Endodermal cell (in vitro differentiated cells): Measurements from ENCODE around the gene LARGE1. TPM values are rescaled to one million over a fixed set of nuclear protein-coding genes. Genes with fewer than 3 reads are reported as not detected.

Source experiments
- DNase-seq: peaks from one replicate; pipeline ENCODE4 v3.0.0-alpha.2; 2017
- H3K27ac ChIP-seq: 2 replicates; pipeline ENCODE4 v1.5.1; 2013; ENCODE audit warnings: mild to moderate bottlenecking, low read depth, low read length, moderate library complexity
- H3K27me3 ChIP-seq: 2 replicates; pipeline ENCODE4 v1.6.1; 2013; ENCODE audit warnings: mild to moderate bottlenecking, low read length, moderate library complexity; ENCODE audit not compliant: insufficient read depth, control insufficient read depth, poor library complexity, severe bottlenecking
- H3K36me3 ChIP-seq: 2 replicates; pipeline ENCODE4 v1.7.0; 2013; ENCODE audit warnings: mild to moderate bottlenecking, low read length, moderate library complexity; ENCODE audit not compliant: control insufficient read depth, insufficient read depth
- H3K4me1 ChIP-seq: one replicate; pipeline ENCODE4 v1.7.0; 2013; ENCODE audit warnings: low read length; ENCODE audit not compliant: control insufficient read depth, insufficient read depth
- H3K4me3 ChIP-seq: 2 replicates; pipeline ENCODE4 v1.5.1; 2013; ENCODE audit warnings: mild to moderate bottlenecking, low read length, moderate library complexity
- H3K9ac ChIP-seq: 2 replicates; pipeline ENCODE4 v1.6.1; 2013; ENCODE audit warnings: mild to moderate bottlenecking, low read length, moderate library complexity; ENCODE audit not compliant: poor library complexity, severe bottlenecking; ENCODE audit errors: extremely low read depth
- H3K9me3 ChIP-seq: 2 replicates; pipeline ENCODE4 v1.6.1; 2013; ENCODE audit warnings: mild to moderate bottlenecking, low read length, moderate library complexity; ENCODE audit not compliant: control insufficient read depth
- H3K27ac Mint-ChIP-seq: 2 replicates; pipeline ENCODE4 v1.8.0; 2020; ENCODE audit warnings: mixed read lengths
- H3K27me3 Mint-ChIP-seq: 2 replicates; pipeline ENCODE4 v1.8.0; 2021; ENCODE audit warnings: mild to moderate bottlenecking, mixed read lengths; ENCODE audit not compliant: insufficient read depth
- H3K36me3 Mint-ChIP-seq: 2 replicates; pipeline ENCODE4 v1.8.0; 2020; ENCODE audit warnings: low read depth, mixed read lengths
- H3K4me1 Mint-ChIP-seq: 2 replicates; pipeline ENCODE4 v1.8.0; 2020; ENCODE audit warnings: mixed read lengths
- H3K4me3 Mint-ChIP-seq: 2 replicates; pipeline ENCODE4 v1.8.0; 2020; ENCODE audit warnings: mild to moderate bottlenecking, moderate library complexity, mixed read lengths
- H3K9me3 Mint-ChIP-seq: 2 replicates; pipeline ENCODE4 v1.8.0; 2020; ENCODE audit warnings: mild to moderate bottlenecking, mixed read lengths
- WGBS, 2 experiments: methylation state at CpG; one replicate each; pipeline versions ENCODE4 v1.1.5 to v1.1.7; 2013; ENCODE audit warnings: missing lambda C conversion rate in 2 of 2, mixed read lengths in 1 of 2; ENCODE audit not compliant: insufficient coverage in 1 of 2, insufficient read length in 1 of 2; 5-methylcytosine and 5-hydroxymethylcytosine counted together
- total RNA-seq, 2 donors: library from RNA; stranded (reverse); fragmentation: NEBNext Ultra II Directional in 1 of 2; extraction: Animal tissue kit (Norgen Biotek cat#: 25700) in 1 of 2; gene quantifications; 2 replicates in 1 of 2; 3 replicates in 1 of 2; pipeline ENCODE4 v1.2.1, GENCODE V29; 2021
- TF ChIP-seq, protein P1 (sequence below): fragments of 200-600 bp; sonication (generic); conservative IDR thresholded peaks from 2 replicates; pipeline ENCODE4 v1.5.0; 2021; ENCODE audit warnings: antibody characterized with exemption, mild to moderate bottlenecking

Gene LARGE1
- total RNA-seq, 2 donors from 2014 or later, result 17.5 to 24.3 TPM

DNA sequence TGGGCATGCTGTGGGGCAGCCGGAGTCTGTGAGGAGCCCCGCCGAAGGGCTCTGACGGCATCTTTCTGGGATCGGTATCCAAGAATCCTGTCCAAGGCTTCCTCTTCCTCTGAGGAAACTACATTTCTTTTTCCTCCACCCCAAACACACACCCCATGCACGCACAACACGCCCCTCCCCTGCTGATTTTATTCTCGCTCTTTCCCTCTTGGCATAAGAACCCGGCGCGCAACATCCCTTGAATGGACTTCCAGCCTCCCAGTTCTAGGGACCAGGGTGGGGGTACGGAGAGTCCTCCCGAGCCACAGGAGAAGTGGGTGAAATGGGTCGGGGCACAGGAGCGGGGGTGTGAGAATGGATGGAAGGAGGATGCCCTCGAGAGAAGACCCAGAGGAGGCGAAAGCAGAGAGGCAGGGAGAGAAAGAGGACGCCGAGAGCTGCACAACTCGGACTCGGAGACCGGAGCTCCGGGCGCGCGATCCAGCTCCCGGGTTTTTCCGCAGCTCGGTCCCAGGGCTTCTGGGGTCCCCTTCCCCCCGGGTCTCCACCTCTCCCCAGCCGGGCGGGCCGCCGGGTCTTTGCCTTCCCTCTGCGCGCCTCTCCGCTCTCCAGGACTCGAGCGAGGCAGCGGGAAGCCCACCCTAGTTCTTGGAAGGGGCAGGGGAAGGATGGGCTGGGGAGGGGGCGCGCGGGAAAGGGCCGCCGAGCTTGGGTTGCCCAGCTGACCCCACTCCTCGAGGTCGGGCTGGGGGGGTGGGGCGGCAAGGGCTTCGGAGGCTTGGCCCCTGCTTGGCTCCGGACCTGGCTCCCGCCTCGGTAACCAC is 1.5 kb upstream of the LARGE1 start:
- H3K9me3 ChIP-seq, result no peaks in the 10 kb centered on the region
- Mint-ChIP-seq H3K9me3 (no peaks in the 10 kb centered on the region), H3K27ac (peak overlapping the region; percentile 77), H3K4me3 (peak overlapping the region; percentile 71), H3K36me3 (no peaks in the 10 kb centered on the region), H3K4me1 (peaks cover 54% of the 10 kb centered on the region), H3K27me3 (peaks cover 51% of the 10 kb centered on the region)
- peaks cover 42% of the 10 kb centered on the region for H3K27me3 ChIP-seq
- TF ChIP-seq, protein P1, sequence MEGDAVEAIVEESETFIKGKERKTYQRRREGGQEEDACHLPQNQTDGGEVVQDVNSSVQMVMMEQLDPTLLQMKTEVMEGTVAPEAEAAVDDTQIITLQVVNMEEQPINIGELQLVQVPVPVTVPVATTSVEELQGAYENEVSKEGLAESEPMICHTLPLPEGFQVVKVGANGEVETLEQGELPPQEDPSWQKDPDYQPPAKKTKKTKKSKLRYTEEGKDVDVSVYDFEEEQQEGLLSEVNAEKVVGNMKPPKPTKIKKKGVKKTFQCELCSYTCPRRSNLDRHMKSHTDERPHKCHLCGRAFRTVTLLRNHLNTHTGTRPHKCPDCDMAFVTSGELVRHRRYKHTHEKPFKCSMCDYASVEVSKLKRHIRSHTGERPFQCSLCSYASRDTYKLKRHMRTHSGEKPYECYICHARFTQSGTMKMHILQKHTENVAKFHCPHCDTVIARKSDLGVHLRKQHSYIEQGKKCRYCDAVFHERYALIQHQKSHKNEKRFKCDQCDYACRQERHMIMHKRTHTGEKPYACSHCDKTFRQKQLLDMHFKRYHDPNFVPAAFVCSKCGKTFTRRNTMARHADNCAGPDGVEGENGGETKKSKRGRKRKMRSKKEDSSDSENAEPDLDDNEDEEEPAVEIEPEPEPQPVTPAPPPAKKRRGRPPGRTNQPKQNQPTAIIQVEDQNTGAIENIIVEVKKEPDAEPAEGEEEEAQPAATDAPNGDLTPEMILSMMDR, result no peak
- H3K9ac ChIP-seq, result peak overlapping the region; percentile 36
- peak; percentile 94 for DNase-seq
- peaks cover 11% of the 10 kb centered on the region for H3K4me1 ChIP-seq
- H3K4me3 ChIP-seq, result peak overlapping the region; percentile 90
- H3K36me3 ChIP-seq, result no peaks in the 10 kb centered on the region
- WGBS, 2 experiments, result 0% methylated on average over 11 to 39 of the region's 52 CpGs
- H3K27ac ChIP-seq, result peak overlapping the region; percentile 65

DNA sequence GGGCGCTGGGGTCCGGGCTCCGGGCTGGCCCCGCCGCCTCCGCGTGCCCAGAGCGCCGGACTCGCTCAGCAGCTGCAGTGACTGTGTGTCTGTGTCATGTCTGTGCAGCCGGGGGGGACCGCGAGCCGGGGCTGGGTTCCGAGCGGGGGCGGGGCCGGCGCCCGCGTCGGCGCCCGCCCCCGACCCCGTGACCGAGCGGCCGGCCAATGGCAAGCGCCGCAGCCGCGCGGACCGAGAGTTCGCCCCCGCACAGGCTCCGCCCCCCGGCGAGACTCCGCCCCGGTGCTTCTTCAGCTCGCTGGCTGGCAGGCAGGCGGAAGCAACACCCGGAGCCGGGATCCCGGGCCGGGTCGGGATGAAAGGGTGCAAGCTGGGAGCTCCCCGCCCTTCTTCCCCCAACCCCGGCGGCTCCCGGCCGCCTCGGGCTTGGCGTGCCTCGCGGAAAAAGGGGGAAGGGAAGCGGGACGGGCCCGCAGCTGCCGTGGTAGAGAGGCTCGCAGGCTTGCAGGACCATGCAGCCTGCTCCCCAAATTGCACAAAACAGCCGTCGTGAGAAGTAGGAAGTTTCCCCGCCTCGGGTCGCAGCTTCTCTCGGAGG is 750 bp upstream of the LARGE1 start:
- H3K36me3 ChIP-seq, result no peaks in the 10 kb centered on the region
- peak overlapping the region; percentile 77 for H3K27ac Mint-ChIP-seq
- peaks cover 11% of the 10 kb centered on the region for H3K4me1 ChIP-seq
- no peaks in the 10 kb centered on the region for H3K9me3 Mint-ChIP-seq
- peak; percentile 100 for DNase-seq
- WGBS, 2 experiments, result 0% methylated on average over 13 to 69 of the region's 69 CpGs
- H3K27me3 Mint-ChIP-seq, result peaks cover 58% of the 10 kb centered on the region
- TF ChIP-seq, protein P1, result no peak
- peak overlapping the region; percentile 65 for H3K27ac ChIP-seq
- peaks cover 48% of the 10 kb centered on the region for H3K27me3 ChIP-seq
- H3K4me3 ChIP-seq, result peak overlapping the region; percentile 90
- H3K9ac ChIP-seq, result peak overlapping the region; percentile 36
- peaks cover 49% of the 10 kb centered on the region for H3K4me1 Mint-ChIP-seq
- H3K36me3 Mint-ChIP-seq, result no peaks in the 10 kb centered on the region
- peak overlapping the region; percentile 71 for H3K4me3 Mint-ChIP-seq
- no peaks in the 10 kb centered on the region for H3K9me3 ChIP-seq

DNA sequence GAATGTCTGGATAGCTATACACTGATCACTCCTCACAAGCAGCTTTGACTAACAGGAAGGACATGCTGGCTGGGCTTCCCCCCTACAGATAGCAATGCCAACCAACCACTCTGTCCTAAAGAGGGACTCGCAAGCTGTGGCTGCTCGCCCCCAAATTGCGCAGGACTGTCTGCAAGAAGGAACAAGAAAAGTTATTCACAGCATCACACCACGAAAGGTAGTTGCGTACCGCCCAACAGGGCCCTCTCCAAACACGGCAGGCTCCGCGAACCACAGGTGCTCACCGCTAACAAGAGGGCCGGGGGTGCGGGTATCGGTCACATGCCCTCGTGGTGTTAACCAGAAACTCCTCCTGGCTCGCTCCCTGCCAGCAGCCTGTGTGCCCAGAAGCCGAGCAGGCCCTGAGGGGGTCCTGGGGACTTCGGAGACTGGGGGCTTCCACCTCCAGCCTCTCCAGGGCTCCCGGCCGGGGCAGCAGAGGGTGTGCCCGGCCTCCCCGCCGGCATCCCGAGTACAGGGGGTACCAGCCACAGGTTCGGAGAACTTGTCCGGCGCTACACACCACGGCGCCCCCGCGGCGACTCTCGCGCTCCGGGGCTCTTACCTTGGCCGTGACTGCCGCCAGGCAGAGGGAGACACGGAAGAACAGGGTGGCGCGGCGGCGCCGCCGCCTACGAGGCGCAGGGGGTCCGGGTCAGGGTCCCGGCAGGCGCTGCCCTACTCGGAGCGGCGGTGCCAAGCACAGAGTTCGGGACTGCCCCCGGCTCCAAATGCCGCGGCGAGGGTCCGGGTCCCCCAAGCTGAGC is 682 bp downstream of the LARGE1 start:
- peak; percentile 83 for DNase-seq
- no peaks in the 10 kb centered on the region for H3K36me3 ChIP-seq
- TF ChIP-seq, protein P1, result no peak
- no peak overlapping the region for H3K27ac ChIP-seq
- peak overlapping the region; percentile 91 for H3K4me3 ChIP-seq
- H3K9me3 ChIP-seq, result no peaks in the 10 kb centered on the region
- no peaks in the 10 kb centered on the region for H3K36me3 Mint-ChIP-seq
- peak overlapping the region; percentile 39 for H3K9ac ChIP-seq
- H3K9me3 Mint-ChIP-seq, result no peaks in the 10 kb centered on the region
- peaks cover 44% of the 10 kb centered on the region for H3K4me1 Mint-ChIP-seq
- 0% methylated on average over 9 to 57 of the region's 57 CpGs for WGBS, 2 experiments
- no peak overlapping the region for H3K27ac Mint-ChIP-seq
- peaks cover 4% of the 10 kb centered on the region for H3K4me1 ChIP-seq
- H3K27me3 ChIP-seq, result peaks cover 48% of the 10 kb centered on the region
- peaks cover 65% of the 10 kb centered on the region for H3K27me3 Mint-ChIP-seq
- H3K4me3 Mint-ChIP-seq, result peak overlapping the region; percentile 69
